Astrocyte (in vitro differentiated cells and primary cell): ENCODE measurements around the gene BHLHE40.

Experiments
- EZH2 ChIP-seq: IDR thresholded peaks from 2 replicates; pipeline ENCODE4 v1.6.1; 2012; ENCODE audit warnings: mild to moderate bottlenecking, low read length, inconsistent platforms; ENCODE audit not compliant: insufficient read depth
- TF ChIP-seq, protein P1 (sequence below): IDR thresholded peaks from 2 replicates; pipeline ENCODE4 v1.5.1; 2011; ENCODE audit warnings: low read depth, mild to moderate bottlenecking, inconsistent platforms, low read length, moderate library complexity; ENCODE audit not compliant: insufficient read depth

DNA sequence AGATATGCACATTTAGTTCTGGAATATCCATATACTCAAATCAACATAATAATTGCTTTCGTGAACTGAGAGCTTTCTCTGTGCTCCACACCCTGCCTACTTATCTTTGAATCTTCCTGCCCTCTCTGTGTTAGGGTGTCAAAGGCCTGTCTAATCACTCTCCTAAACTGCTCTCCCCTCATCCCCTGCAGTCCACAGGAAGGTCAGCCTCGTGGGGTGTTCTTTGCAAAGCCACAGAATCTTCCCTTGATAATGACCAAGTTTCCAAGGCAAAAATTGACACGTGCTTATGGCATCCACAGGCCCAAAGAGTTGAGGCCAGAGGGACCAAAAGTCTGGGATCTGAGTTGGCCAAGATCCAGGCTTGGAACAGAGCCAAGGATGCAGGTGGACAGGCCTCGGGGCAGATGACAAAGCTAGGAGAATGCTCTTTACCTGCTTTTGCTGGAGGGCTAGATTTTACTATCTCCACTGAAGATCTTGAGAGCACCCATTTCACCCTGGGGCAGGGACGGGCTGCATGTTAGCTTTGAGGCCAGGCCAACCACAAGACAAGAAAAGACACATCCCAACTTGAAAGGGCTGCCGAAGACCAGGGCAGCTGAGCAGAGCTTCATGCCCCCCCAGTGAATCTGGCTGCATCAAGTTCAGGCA lies 20.4 kb downstream of the BHLHE40 start:
- TF ChIP-seq, protein P1, sequence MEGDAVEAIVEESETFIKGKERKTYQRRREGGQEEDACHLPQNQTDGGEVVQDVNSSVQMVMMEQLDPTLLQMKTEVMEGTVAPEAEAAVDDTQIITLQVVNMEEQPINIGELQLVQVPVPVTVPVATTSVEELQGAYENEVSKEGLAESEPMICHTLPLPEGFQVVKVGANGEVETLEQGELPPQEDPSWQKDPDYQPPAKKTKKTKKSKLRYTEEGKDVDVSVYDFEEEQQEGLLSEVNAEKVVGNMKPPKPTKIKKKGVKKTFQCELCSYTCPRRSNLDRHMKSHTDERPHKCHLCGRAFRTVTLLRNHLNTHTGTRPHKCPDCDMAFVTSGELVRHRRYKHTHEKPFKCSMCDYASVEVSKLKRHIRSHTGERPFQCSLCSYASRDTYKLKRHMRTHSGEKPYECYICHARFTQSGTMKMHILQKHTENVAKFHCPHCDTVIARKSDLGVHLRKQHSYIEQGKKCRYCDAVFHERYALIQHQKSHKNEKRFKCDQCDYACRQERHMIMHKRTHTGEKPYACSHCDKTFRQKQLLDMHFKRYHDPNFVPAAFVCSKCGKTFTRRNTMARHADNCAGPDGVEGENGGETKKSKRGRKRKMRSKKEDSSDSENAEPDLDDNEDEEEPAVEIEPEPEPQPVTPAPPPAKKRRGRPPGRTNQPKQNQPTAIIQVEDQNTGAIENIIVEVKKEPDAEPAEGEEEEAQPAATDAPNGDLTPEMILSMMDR: no peak
- TF ChIP-seq EZH2: no peak
